ENCODE measurements around the gene ULBP2.

Gene ULBP2

DNA sequence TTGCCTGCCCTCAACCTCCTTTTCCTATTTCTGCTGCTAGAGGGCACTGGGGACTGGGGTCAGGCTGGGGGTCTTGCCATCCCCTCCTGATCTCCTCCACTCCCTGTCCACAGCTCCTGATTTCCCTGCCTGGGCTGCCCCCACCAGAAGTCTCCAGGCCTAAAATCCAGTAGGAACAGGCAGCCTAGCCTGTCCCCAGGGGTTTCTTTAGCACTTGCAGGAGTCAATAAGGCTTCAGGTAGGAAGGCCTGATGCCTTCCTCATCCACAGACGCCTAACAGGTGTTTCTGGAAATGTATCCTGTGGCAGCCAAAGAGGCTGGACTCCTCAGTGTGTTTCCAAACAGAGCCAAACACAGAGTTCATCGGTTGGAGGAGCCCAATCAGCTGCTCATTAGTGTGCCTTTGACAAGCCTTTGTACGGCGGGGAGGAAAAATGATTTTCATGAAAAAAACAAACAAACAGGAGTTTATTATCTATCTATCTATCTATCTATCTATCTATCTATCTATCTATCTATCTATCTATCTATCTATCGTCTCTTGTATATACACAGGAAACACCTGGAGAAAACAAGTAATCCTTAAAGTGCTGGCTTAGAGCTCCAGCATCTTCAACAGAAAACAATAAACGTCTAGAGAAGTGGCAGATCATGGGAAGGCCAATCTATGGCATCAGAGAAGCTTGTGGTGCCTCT is 40.2 kb upstream of the ULBP2 start:
- H3K27ac ChIP-seq, result no peak overlapping the region
- H3K27me3 ChIP-seq (replicated peaks), result no peaks in the 10 kb centered on the region
- DNase-seq, result no peak
- in situ Hi-C loops (cut with HindIII; ENCODE audit: low pct_ligation_motif_present, low sequenced_read_pairs), result no loop called here
- H3K4me3 ChIP-seq (ENCODE audit: low read depth, low read length), result no peak overlapping the region
- H3K36me3 ChIP-seq (replicated peaks), result no peaks in the 10 kb centered on the region
- TF ChIP-seq, protein P1, sequence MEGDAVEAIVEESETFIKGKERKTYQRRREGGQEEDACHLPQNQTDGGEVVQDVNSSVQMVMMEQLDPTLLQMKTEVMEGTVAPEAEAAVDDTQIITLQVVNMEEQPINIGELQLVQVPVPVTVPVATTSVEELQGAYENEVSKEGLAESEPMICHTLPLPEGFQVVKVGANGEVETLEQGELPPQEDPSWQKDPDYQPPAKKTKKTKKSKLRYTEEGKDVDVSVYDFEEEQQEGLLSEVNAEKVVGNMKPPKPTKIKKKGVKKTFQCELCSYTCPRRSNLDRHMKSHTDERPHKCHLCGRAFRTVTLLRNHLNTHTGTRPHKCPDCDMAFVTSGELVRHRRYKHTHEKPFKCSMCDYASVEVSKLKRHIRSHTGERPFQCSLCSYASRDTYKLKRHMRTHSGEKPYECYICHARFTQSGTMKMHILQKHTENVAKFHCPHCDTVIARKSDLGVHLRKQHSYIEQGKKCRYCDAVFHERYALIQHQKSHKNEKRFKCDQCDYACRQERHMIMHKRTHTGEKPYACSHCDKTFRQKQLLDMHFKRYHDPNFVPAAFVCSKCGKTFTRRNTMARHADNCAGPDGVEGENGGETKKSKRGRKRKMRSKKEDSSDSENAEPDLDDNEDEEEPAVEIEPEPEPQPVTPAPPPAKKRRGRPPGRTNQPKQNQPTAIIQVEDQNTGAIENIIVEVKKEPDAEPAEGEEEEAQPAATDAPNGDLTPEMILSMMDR (IDR thresholded peaks at IDR 0.05; ENCODE audit: low read depth, low read length, missing control alignments), result no peak

DNA sequence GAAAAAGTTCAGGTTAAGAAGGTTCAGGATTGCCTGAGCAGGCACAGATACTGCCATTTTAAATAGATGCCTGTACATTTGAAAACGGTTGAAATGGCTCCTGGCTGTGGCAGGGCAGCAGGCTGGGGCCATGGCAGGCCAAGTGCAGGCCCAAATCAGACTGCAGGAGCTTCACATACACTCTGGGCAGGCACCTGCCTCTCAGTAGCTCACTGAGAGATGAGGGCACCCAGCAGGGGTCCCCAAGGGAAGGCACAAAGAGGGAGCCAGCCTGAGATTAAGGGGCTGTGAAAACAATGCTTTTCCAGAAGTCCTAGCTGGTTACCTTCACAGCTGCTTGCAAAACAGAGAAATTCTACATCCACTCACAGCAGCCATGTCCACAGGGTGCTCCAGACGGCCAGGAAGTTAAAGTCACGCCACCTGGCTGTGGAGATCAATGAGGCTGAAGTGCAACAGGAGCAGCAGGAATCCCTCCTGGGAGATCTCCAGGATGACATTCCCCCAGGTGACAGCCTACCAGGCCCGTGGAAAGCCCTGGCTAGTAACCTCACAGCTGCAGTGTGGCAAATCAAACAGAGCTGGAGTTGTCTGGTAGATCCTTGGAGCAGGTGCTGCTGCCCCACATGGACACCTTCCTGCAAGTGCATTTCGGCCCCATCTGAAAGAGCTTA is 37.7 kb upstream of the ULBP2 start:
- TF ChIP-seq, protein P1 (IDR thresholded peaks at IDR 0.05; ENCODE audit: low read depth, low read length, missing control alignments), result no peak

DNA sequence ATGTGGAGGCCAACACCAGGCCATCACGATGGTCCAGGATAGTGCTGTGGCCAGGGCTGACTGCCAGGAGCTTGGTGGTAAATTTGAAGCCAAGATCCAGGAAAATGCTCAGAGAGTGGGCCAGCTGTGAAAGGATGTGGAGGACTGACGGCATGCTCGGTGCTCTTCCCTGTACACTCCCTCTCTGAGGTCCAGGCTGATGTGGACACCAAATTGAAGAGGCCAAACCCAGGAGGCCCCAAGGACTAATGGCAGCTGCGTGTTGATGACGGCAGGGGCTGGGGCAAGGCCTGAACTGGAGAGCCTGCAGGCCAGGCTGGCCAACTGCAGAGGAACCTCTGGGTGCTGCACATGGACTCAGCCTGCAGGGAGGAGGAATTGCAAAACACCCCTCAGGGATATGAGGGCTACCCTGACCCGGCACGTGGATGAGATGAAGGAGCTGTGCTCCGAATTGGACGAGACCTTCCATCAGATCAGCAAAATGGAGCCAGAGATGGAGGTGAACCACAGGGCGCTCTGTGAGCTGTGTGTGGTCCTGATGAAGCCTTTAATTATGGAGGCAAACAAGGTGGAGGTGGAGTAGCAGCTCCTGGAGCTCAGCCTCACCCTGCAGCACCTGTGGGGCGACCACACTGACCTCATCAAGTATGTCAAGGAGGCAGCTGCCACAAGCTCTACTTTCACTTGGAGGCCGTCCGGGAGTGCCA is 37.0 kb upstream of the ULBP2 start:
- TF ChIP-seq, protein P1 (IDR thresholded peaks at IDR 0.05; ENCODE audit: low read depth, low read length, missing control alignments), result no peak
- Histone ChIP-seq H3K27ac (no peak overlapping the region), H3K4me3 (ENCODE audit: low read depth, low read length) (no peak overlapping the region), H3K36me3 (replicated peaks) (no peaks in the 10 kb centered on the region), H3K27me3 (replicated peaks) (no peaks in the 10 kb centered on the region)
- in situ Hi-C loops (cut with HindIII; ENCODE audit: low pct_ligation_motif_present, low sequenced_read_pairs), result no loop called here
- DNase-seq, result no peak

More for the DNA sequence above, 37.7 kb upstream of the ULBP2 start:
- in situ Hi-C loops (cut with HindIII; ENCODE audit: low pct_ligation_motif_present, low sequenced_read_pairs), result no loop called here
- Histone ChIP-seq H3K27me3 (replicated peaks) (no peaks in the 10 kb centered on the region), H3K36me3 (replicated peaks) (no peaks in the 10 kb centered on the region), H3K27ac (no peak overlapping the region), H3K4me3 (ENCODE audit: low read depth, low read length) (no peak overlapping the region)
- DNase-seq, result no peak

DNA sequence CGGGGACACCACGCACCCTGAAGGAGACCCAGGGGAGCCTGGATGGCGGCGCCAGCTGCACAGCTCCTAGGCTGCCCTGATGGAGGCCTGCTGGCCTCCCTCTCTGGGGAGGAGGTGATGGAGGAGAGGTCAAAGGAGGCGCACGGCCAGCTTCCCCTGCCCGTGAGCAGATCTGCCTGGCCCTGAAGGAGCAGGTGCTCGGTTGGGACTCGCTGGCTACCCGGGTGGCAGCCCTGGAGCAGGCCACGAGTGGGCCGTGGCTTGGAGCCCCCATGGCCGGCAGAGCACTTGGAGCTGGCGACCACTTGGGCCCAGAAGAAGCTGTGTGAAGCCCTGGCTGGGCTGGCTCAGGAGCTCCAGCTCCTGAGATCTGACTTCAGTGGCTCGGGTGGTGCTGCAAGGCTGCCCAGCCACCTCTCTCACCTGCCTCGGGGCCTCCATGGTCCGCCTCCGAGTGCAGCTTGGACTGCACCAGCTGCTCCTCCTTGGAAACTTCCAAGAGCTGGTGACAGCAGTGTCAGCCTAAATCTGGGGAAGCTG is 36.4 kb upstream of the ULBP2 start:
- H3K36me3 ChIP-seq (replicated peaks), result no peaks in the 10 kb centered on the region
- TF ChIP-seq, protein P1 (IDR thresholded peaks at IDR 0.05; ENCODE audit: low read depth, low read length, missing control alignments), result no peak
- no peak overlapping the region for H3K4me3 ChIP-seq (ENCODE audit: low read depth, low read length)
- in situ Hi-C loops (cut with HindIII; ENCODE audit: low pct_ligation_motif_present, low sequenced_read_pairs), result no loop called here
- DNase-seq, result no peak
- H3K27ac ChIP-seq, result no peak overlapping the region
- no peaks in the 10 kb centered on the region for H3K27me3 ChIP-seq (replicated peaks)

DNA sequence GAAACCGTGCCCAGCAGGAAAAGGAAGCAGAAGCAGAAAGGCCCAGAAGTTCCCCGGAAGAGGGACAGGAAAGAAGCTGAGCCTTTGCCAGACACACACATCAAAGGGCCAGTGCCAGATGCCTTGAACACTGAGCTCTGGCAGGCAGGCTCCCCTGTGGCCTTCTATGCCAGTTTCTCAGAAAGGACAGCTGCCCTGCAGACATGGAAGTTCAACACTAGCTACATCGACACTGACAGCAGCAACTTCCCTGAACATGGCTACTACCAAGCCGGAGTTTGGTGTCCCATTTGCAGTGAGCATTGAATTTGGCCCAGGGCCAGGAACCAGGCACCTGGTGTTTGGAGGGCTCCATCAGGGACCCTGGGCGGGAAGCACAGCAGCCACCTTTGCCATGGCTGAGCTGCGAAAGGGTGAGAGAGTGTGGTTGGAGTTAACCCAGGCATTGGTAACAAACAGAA is 35.9 kb upstream of the ULBP2 start:
- TF ChIP-seq, protein P1 (IDR thresholded peaks at IDR 0.05; ENCODE audit: low read depth, low read length, missing control alignments), result no peak
- in situ Hi-C loops (cut with HindIII; ENCODE audit: low pct_ligation_motif_present, low sequenced_read_pairs), result no loop called here
- H3K27ac ChIP-seq, result no peak overlapping the region
- H3K27me3 ChIP-seq (replicated peaks), result no peaks in the 10 kb centered on the region
- no peak for DNase-seq
- no peak overlapping the region for H3K4me3 ChIP-seq (ENCODE audit: low read depth, low read length)
- no peaks in the 10 kb centered on the region for H3K36me3 ChIP-seq (replicated peaks)

Data from brain microvascular endothelial cell (primary cell).